ENCODE measurements around the gene CXorf38.

DNA sequence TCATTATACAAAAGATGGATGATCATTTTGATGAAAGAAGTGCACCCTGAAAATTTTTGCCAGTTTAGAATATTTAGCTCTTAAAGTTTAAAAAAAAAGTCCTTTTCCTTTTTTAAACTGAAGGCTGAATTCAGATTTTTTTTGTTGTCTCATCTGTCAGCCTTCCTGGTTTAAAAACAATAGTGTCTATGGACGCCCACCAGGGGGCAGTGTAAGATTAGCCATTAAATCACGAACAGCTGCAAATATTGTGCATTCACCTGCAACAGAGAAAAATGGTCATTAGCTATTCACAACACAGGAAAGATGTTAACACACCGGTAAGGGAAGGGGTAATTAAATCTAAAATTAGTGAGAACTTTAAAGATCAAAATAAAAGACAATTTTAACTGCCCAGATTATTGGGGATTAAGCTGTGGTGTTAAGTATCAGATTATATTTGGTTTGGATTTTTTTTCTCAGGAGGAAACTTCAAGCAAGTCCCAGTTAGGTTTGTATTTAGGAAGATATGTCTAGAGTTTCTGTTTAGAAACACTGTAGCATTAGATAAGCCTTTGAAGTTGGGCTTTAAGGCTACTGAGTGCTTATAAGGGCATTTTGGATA lies 4.4 kb upstream of the CXorf38 start:
- no peak for TF ChIP-seq POLR2A (IDR thresholded peaks at IDR 0.05; ENCODE audit: low read length)
- no peak for TF ChIP-seq GATA1 (IDR thresholded peaks at IDR 0.05; ENCODE audit: low read depth, low read length)
